Stimulated activated naive CD8-positive, alpha-beta T cell treated with anti-CD3 and anti-CD28 coated beads, Interleukin-15, Interleukin-2, amounts not matched to agents 100 U/mL and 50 U/mL, for 24 hours (primary cell): ENCODE data around the gene THEMIS2.
"Not testable (repeated sequence)": the region's sequence is repeated elsewhere in the genome, so short reads cannot be mapped to it uniquely, and the experiment has no call there.

Source experiments
- ATAC-seq: fragments of 150-1000 bp; cut with Tn5 transposase; one replicate; pipeline ENCODE4 v1.10.0; 2021
- DNase-seq: peaks from one replicate; pipeline ENCODE4 v3.0.0; 2021

THEMIS2 gene

GRCh38 chr1:27862671-27863537, 9.4 kb upstream of the THEMIS2 start:
- peak; percentile 56 for ATAC-seq
- DNase-seq = peak; percentile 19

- no peak for ATAC-seq
- DNase-seq = peak; percentile 6
Observed at GRCh38 chr1:27863538-27863915, 8.8 kb upstream of the THEMIS2 start.

GRCh38 chr1:27864264-27864895, 8.0 kb upstream of the THEMIS2 start:
- DNase-seq (peak; percentile 55), ATAC-seq (peak; percentile 68)

GRCh38 chr1:27865821-27866220, 6.5 kb upstream of the THEMIS2 start:
- no peak for DNase-seq
- ATAC-seq = no peak

GRCh38 chr1:27868556-27868931, 3.8 kb upstream of the THEMIS2 start:
- DNase-seq (peak; percentile 26), ATAC-seq (no peak)

- DNase-seq (peak; percentile 66), ATAC-seq (peak; percentile 49)
Observed at GRCh38 chr1:27868932-27869718, 3.2 kb upstream of the THEMIS2 start.

- DNase-seq = peak; percentile 9
- ATAC-seq = no peak
Observed at GRCh38 chr1:27869719-27870085, 2.6 kb upstream of the THEMIS2 start.

- not testable (repeated sequence) for ATAC-seq, DNase-seq
Observed at GRCh38 chr1:27871076-27871475, 1.3 kb upstream of the THEMIS2 start.

GRCh38 chr1:27872802-27873551, 633 bp downstream of the THEMIS2 start:
- DNase-seq (peak; percentile 55), ATAC-seq (peak; percentile 29)

- DNase-seq (peak; percentile 30), ATAC-seq (no peak)
Observed at GRCh38 chr1:27873671-27874384, 1.5 kb downstream of the THEMIS2 start.

- ATAC-seq (no peak), DNase-seq (no peak)
Observed at GRCh38 chr1:27876341-27877114, 4.2 kb downstream of the THEMIS2 start.

GRCh38 chr1:27877115-27877416, 4.7 kb downstream of the THEMIS2 start:
- DNase-seq (no peak), ATAC-seq (no peak)

GRCh38 chr1:27878039-27878438, 5.7 kb downstream of the THEMIS2 start:
- DNase-seq (no peak), ATAC-seq (no peak)

GRCh38 chr1:27878787-27879335, 6.5 kb downstream of the THEMIS2 start:
- no peak for DNase-seq

GRCh38 chr1:27879374-27880082, 7.2 kb downstream of the THEMIS2 start:
- no peak for DNase-seq
- ATAC-seq = no peak

More at GRCh38 chr1:27878787-27879335, 6.5 kb downstream of the THEMIS2 start:
- ATAC-seq = no peak

- DNase-seq (no peak), ATAC-seq (no peak)
Observed at GRCh38 chr1:27882543-27882903, 10.2 kb downstream of the THEMIS2 start.

- DNase-seq (no peak), ATAC-seq (no peak)
Observed at GRCh38 chr1:27883536-27883935, 11.2 kb downstream of the THEMIS2 start.

GRCh38 chr1:27884006-27884954, 11.9 kb downstream of the THEMIS2 start:
- peak; percentile 60 for ATAC-seq

GRCh38 chr1:27885114-27885528, 12.8 kb downstream of the THEMIS2 start:
- ATAC-seq = no peak
- DNase-seq = no peak

More at GRCh38 chr1:27884006-27884954, 11.9 kb downstream of the THEMIS2 start:
- peak; percentile 37 for DNase-seq
